H1 (cell line): Measurements from ENCODE around the gene KIT. TPM values are rescaled to one million over a fixed set of nuclear protein-coding genes. Genes with fewer than 3 reads are reported as not detected.

Experiments used
- CBX5 ChIP-seq: fragments of 300-800, 300-1000 bp; sonication (generic); IDR thresholded peaks from 2 replicates; pipeline ENCODE4 v1.7.1; 2016; ENCODE audit warnings: antibody characterized with exemption, low read length, low read depth
- CTBP2 ChIP-seq: IDR thresholded peaks from 2 replicates; pipeline ENCODE4 v1.7.0; 2011; ENCODE audit warnings: borderline replicate concordance, mild to moderate bottlenecking, moderate library complexity, mixed read lengths, low read length; ENCODE audit not compliant: insufficient read depth, insufficient read length
- EP300 ChIP-seq, 2 experiments: IDR thresholded peaks; 1 replicate in 1 of 2; 2 replicates in 1 of 2; pipeline ENCODE4 v1.6.1; 2011 to 2012; ENCODE audit warnings: low read depth in 2 of 2, low read length in 2 of 2, mild to moderate bottlenecking in 2 of 2, borderline replicate concordance in 1 of 2, inconsistent platforms in 1 of 2, moderate library complexity in 1 of 2
- TBP ChIP-seq: IDR thresholded peaks from 2 replicates; pipeline ENCODE4 v1.6.1; 2011; ENCODE audit warnings: low read depth, low read length, improper control_type of control experiment
- polyA plus RNA-seq, 7 experiments: library from polyadenylated mRNA; depleted of rRNA in 3 of 7; stranded (reverse) in 5 of 7; unstranded in 2 of 7; fragments of >200 nt in 5 of 7; fragments of 200-250 nt in 2 of 7; gene quantifications; 1 replicate in 5 of 7; 2 replicates in 1 of 7; 4 replicates in 1 of 7; pipeline versions ENCODE4 v1.2.1 to v1.2.3, GENCODE V29; 2011 to 2013; ENCODE audit warnings: missing spikeins in 2 of 7, mixed read lengths in 2 of 7
- total RNA-seq: library from RNA; stranded (reverse); fragmentation: NEBNext Ultra II Directional; extraction: Animal tissue kit (Norgen Biotek cat#: 25700); gene quantifications from 2 replicates; pipeline ENCODE4 v1.2.1, GENCODE V29; 2021
- TF ChIP-seq, protein P1 (sequence below): fragments of 300-600 bp; sonication (generic); IDR thresholded peaks from 2 replicates; pipeline ENCODE4 v1.7.1; 2012; ENCODE audit warnings: low read length, moderate library complexity, mild to moderate bottlenecking, inconsistent platforms; ENCODE audit not compliant: insufficient replicate concordance
- TF ChIP-seq, protein P2 (sequence below), 3 experiments: IDR thresholded peaks; 1 replicate in 2 of 3; 2 replicates in 1 of 3; pipeline versions ENCODE4 v1.5.1 to v1.6.1; 2011; ENCODE audit warnings: low read length in 3 of 3, mild to moderate bottlenecking in 3 of 3, inconsistent platforms in 2 of 3, low read depth in 1 of 3, moderate library complexity in 1 of 3; ENCODE audit not compliant: insufficient read depth in 1 of 3; ENCODE audit errors: control extremely low read depth in 1 of 3

Gene KIT
- total and polyA plus RNA-seq, 2 of the 8 experiments (the other 6 are each of a cell fraction or from before 2014, with no cell fraction given): 14.4 to 24.8 TPM

DNA sequence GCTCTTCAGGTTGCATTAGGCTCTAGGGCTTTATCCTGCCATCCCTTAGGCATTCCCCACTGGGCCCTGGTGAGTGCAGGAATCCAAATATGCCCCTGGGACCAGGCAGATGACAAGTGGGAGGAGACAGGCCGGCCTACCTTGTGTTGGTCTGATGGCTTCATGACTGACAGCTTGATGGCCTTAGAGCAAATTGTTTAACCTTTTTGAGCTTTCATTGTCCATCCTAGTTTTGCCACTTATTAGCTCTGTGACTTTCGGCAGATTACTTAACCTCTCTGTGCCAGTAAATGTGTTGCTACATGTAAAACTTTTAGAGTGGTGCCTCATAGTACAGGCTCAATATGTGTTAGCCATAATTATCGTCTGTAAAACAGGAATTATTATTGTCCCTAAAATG is 4.4 kb downstream of the KIT start (continued):
- TF ChIP-seq, protein P1, sequence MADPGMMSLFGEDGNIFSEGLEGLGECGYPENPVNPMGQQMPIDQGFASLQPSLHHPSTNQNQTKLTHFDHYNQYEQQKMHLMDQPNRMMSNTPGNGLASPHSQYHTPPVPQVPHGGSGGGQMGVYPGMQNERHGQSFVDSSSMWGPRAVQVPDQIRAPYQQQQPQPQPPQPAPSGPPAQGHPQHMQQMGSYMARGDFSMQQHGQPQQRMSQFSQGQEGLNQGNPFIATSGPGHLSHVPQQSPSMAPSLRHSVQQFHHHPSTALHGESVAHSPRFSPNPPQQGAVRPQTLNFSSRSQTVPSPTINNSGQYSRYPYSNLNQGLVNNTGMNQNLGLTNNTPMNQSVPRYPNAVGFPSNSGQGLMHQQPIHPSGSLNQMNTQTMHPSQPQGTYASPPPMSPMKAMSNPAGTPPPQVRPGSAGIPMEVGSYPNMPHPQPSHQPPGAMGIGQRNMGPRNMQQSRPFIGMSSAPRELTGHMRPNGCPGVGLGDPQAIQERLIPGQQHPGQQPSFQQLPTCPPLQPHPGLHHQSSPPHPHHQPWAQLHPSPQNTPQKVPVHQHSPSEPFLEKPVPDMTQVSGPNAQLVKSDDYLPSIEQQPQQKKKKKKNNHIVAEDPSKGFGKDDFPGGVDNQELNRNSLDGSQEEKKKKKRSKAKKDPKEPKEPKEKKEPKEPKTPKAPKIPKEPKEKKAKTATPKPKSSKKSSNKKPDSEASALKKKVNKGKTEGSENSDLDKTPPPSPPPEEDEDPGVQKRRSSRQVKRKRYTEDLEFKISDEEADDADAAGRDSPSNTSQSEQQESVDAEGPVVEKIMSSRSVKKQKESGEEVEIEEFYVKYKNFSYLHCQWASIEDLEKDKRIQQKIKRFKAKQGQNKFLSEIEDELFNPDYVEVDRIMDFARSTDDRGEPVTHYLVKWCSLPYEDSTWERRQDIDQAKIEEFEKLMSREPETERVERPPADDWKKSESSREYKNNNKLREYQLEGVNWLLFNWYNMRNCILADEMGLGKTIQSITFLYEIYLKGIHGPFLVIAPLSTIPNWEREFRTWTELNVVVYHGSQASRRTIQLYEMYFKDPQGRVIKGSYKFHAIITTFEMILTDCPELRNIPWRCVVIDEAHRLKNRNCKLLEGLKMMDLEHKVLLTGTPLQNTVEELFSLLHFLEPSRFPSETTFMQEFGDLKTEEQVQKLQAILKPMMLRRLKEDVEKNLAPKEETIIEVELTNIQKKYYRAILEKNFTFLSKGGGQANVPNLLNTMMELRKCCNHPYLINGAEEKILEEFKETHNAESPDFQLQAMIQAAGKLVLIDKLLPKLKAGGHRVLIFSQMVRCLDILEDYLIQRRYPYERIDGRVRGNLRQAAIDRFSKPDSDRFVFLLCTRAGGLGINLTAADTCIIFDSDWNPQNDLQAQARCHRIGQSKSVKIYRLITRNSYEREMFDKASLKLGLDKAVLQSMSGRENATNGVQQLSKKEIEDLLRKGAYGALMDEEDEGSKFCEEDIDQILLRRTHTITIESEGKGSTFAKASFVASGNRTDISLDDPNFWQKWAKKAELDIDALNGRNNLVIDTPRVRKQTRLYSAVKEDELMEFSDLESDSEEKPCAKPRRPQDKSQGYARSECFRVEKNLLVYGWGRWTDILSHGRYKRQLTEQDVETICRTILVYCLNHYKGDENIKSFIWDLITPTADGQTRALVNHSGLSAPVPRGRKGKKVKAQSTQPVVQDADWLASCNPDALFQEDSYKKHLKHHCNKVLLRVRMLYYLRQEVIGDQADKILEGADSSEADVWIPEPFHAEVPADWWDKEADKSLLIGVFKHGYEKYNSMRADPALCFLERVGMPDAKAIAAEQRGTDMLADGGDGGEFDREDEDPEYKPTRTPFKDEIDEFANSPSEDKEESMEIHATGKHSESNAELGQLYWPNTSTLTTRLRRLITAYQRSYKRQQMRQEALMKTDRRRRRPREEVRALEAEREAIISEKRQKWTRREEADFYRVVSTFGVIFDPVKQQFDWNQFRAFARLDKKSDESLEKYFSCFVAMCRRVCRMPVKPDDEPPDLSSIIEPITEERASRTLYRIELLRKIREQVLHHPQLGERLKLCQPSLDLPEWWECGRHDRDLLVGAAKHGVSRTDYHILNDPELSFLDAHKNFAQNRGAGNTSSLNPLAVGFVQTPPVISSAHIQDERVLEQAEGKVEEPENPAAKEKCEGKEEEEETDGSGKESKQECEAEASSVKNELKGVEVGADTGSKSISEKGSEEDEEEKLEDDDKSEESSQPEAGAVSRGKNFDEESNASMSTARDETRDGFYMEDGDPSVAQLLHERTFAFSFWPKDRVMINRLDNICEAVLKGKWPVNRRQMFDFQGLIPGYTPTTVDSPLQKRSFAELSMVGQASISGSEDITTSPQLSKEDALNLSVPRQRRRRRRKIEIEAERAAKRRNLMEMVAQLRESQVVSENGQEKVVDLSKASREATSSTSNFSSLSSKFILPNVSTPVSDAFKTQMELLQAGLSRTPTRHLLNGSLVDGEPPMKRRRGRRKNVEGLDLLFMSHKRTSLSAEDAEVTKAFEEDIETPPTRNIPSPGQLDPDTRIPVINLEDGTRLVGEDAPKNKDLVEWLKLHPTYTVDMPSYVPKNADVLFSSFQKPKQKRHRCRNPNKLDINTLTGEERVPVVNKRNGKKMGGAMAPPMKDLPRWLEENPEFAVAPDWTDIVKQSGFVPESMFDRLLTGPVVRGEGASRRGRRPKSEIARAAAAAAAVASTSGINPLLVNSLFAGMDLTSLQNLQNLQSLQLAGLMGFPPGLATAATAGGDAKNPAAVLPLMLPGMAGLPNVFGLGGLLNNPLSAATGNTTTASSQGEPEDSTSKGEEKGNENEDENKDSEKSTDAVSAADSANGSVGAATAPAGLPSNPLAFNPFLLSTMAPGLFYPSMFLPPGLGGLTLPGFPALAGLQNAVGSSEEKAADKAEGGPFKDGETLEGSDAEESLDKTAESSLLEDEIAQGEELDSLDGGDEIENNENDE: no peak
- TF ChIP-seq, protein P2, sequence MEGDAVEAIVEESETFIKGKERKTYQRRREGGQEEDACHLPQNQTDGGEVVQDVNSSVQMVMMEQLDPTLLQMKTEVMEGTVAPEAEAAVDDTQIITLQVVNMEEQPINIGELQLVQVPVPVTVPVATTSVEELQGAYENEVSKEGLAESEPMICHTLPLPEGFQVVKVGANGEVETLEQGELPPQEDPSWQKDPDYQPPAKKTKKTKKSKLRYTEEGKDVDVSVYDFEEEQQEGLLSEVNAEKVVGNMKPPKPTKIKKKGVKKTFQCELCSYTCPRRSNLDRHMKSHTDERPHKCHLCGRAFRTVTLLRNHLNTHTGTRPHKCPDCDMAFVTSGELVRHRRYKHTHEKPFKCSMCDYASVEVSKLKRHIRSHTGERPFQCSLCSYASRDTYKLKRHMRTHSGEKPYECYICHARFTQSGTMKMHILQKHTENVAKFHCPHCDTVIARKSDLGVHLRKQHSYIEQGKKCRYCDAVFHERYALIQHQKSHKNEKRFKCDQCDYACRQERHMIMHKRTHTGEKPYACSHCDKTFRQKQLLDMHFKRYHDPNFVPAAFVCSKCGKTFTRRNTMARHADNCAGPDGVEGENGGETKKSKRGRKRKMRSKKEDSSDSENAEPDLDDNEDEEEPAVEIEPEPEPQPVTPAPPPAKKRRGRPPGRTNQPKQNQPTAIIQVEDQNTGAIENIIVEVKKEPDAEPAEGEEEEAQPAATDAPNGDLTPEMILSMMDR (IDR thresholded peaks at IDR 0.05; ENCODE audit: control extremely low read depth in 1 of 3, insufficient read depth in 1 of 3, low read depth in 1 of 3, low read length in 3 of 3): no peak
- TF ChIP-seq TBP: no peak
- no peak for TF ChIP-seq EP300 (IDR thresholded peaks at IDR 0.05; ENCODE audit: borderline replicate concordance in 1 of 2, low read depth in 2 of 2, low read length in 2 of 2)
- no peak for TF ChIP-seq CTBP2
- TF ChIP-seq CBX5: no peak
- TF ChIP-seq, all 59 proteins: peak for 0
